CD4-positive, alpha-beta T cell treated with Interleukin-2 at 100 ng/mL for 4 hours (primary cell): ENCODE data around the gene ITGA3.
"Not testable (repeated sequence)": the region's sequence is repeated elsewhere in the genome, so short reads cannot be mapped to it uniquely, and the experiment has no call there.

ENCODE experiments used
- DNase-seq: peaks from one replicate; pipeline ENCODE4 v3.0.0-alpha.2; 2020; ENCODE audit warnings: low spot score

The ITGA3 gene

GRCh38 chr17:50035421-50035879 lies 20.5 kb upstream of the ITGA3 start:
- no peak for DNase-seq

- no peak for DNase-seq
Observed at GRCh38 chr17:50035945-50036344, 20.0 kb upstream of the ITGA3 start.

GRCh38 chr17:50036455-50037261 lies 19.3 kb upstream of the ITGA3 start:
- DNase-seq, result no peak

- no peak for DNase-seq
Observed at GRCh38 chr17:50037321-50038107, 18.4 kb upstream of the ITGA3 start.

GRCh38 chr17:50039058-50039457 lies 16.9 kb upstream of the ITGA3 start:
- no peak for DNase-seq

- DNase-seq, result not testable (repeated sequence)
Observed at GRCh38 chr17:50040496-50040895, 15.4 kb upstream of the ITGA3 start.

GRCh38 chr17:50042211-50042610 lies 13.7 kb upstream of the ITGA3 start:
- DNase-seq, result no peak

GRCh38 chr17:50043290-50044148 lies 12.4 kb upstream of the ITGA3 start:
- no peak for DNase-seq

GRCh38 chr17:50044483-50044882 lies 11.4 kb upstream of the ITGA3 start:
- no peak for DNase-seq

- no peak for DNase-seq
Observed at GRCh38 chr17:50045154-50045553, 10.8 kb upstream of the ITGA3 start.

GRCh38 chr17:50046179-50046578 lies 9.7 kb upstream of the ITGA3 start:
- DNase-seq, result no peak

- no peak for DNase-seq
Observed at GRCh38 chr17:50046667-50047066, 9.2 kb upstream of the ITGA3 start.

- DNase-seq, result no peak
Observed at GRCh38 chr17:50047083-50047482, 8.8 kb upstream of the ITGA3 start.

- DNase-seq, result no peak
Observed at GRCh38 chr17:50047488-50048126, 8.3 kb upstream of the ITGA3 start.

GRCh38 chr17:50048146-50048720 lies 7.7 kb upstream of the ITGA3 start:
- no peak for DNase-seq

- no peak for DNase-seq
Observed at GRCh38 chr17:50048988-50049387, 6.9 kb upstream of the ITGA3 start.

- DNase-seq, result no peak
Observed at GRCh38 chr17:50049636-50050035, 6.3 kb upstream of the ITGA3 start.

GRCh38 chr17:50050431-50051032 lies 5.4 kb upstream of the ITGA3 start:
- DNase-seq, result no peak

GRCh38 chr17:50051082-50051576 lies 4.8 kb upstream of the ITGA3 start:
- peak; percentile 54 for DNase-seq

GRCh38 chr17:50051606-50052005 lies 4.3 kb upstream of the ITGA3 start:
- no peak for DNase-seq
